Activated naive CD8-positive, alpha-beta T cell treated with anti-CD3 and anti-CD28 coated beads, Interleukin-2, amount 50 U/mL, for 24 hours (primary cell): ENCODE results near the gene MPP3.
A peak's percentile ranks its signal among the peaks of the same experiment; 100 is the strongest.

Source experiments
- ATAC-seq: fragments of 150-1000 bp; cut with Tn5 transposase; one replicate; pipeline ENCODE4 v1.10.0; 2021
- DNase-seq: peaks from one replicate; pipeline ENCODE4 v3.0.0; 2021
- H3K27ac Mint-ChIP-seq: one replicate; pipeline ENCODE4 v1.8.0; 2021; ENCODE audit warnings: mild to moderate bottlenecking, mixed read lengths
- H3K27me3 Mint-ChIP-seq: one replicate; pipeline ENCODE4 v1.8.0; 2021; ENCODE audit warnings: mixed read lengths
- H3K36me3 Mint-ChIP-seq: one replicate; pipeline ENCODE4 v1.8.0; 2021; ENCODE audit warnings: low read depth, mixed read lengths
- H3K4me1 Mint-ChIP-seq: one replicate; pipeline ENCODE4 v1.8.0; 2021; ENCODE audit warnings: mixed read lengths
- H3K4me3 Mint-ChIP-seq: one replicate; pipeline ENCODE4 v1.8.0; 2021; ENCODE audit warnings: mild to moderate bottlenecking, moderate library complexity, mixed read lengths
- H3K9me3 Mint-ChIP-seq: one replicate; pipeline ENCODE4 v1.8.0; 2021; ENCODE audit warnings: mixed read lengths

Gene MPP3

DNA sequence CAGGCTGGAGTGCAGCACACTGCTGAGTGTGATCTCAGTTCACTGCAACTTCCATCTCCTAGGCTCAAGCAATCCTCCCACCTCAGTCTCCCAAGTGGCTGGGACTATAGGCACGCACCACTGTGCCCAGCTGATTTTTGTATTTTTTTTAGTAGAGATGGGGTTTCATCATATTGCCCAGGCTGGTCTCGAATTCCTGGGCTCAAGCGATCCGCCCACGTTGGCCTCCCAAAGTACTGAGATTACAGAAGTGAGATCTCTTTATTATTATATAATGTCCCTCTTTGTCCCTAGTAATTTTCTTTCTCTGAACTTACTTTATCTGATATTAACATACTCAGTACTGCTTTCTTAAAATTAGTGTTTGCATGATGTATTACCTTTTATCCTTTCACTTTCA, 44.4 kb downstream of the MPP3 start:
- Mint-ChIP-seq H3K36me3 (no peaks in the 10 kb centered on the region), H3K9me3 (no peaks in the 10 kb centered on the region), H3K27ac (no peak overlapping the region), H3K4me1 (no peaks in the 10 kb centered on the region), H3K4me3 (no peak overlapping the region), H3K27me3 (peaks cover 14% of the 10 kb centered on the region)
- DNase-seq (no peak), ATAC-seq (no peak)

DNA sequence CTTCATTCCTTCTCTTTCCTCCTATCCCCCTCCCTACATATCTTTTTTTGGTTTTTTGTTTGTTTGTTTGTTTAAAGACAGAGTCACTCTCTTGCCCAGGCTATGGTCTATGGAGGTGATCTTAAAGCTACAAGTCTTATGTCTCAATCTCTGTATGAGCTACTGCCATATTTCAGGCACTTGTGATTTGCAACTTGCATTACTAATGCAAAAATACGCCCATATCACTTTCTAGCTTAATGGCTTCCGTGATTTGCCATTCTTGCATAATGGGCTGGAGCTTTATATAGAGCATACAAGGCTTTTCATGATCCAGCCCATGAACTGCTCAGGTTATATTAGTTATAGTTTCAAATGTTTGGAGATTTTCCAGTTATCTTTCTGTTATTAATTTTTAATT, 45.2 kb downstream of the MPP3 start:
- Mint-ChIP-seq H3K4me3 (no peak overlapping the region), H3K36me3 (no peaks in the 10 kb centered on the region), H3K4me1 (no peaks in the 10 kb centered on the region), H3K27ac (no peak overlapping the region), H3K27me3 (peaks cover 21% of the 10 kb centered on the region), H3K9me3 (no peaks in the 10 kb centered on the region)
- no peak for DNase-seq
- ATAC-seq = no peak

DNA sequence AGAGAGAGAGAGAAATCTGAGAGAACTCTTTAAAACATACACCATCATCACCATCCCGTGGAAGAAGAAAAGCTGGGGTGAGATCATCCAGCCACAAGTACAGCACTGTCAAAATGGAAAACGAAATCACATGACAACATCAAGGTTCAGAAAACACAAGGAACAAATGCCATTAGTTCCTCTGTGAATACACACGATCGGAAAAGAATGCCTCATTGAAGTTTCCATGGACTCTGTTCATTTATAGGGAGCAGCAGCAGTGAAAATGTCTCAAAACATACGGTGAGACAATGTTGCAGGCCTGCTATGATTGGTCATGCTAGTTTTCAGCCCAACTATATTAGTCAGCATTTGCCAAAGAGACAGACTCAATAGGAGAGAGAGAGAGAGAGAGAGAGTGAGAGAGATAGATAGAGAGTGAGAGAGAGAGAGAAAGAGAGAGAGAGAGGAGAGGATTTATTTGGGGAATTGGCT, 48.3 kb downstream of the MPP3 start:
- Mint-ChIP-seq H3K27me3 (peaks cover 37% of the 10 kb centered on the region), H3K4me1 (peaks cover 2% of the 10 kb centered on the region), H3K36me3 (no peaks in the 10 kb centered on the region), H3K27ac (no peak overlapping the region), H3K4me3 (no peak overlapping the region), H3K9me3 (no peaks in the 10 kb centered on the region)
- DNase-seq = no peak
- ATAC-seq = no peak

DNA sequence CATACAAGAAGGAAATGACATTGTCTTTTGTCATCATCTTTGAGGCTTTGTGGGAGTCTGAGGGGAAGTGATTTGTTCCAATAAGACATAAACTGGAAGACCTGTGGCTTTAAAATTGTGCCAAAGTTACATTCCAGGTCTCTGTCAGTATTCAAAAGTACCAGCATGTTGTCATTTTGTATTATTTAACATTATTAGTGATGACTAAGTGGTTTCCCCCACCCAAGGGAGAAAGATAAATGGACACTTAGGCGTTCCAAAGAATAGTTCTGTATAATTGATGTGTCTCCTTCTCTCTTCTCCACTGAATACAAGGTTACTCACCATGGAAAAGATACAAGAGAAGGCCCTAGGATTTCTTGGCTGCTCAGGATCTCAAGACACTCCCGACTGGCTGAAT, 48.9 kb downstream of the MPP3 start:
- no peak for DNase-seq
- H3K27me3 Mint-ChIP-seq = peaks cover 37% of the 10 kb centered on the region
- H3K4me1 Mint-ChIP-seq = peaks cover 7% of the 10 kb centered on the region
- H3K36me3 Mint-ChIP-seq = no peaks in the 10 kb centered on the region
- H3K9me3 Mint-ChIP-seq = no peaks in the 10 kb centered on the region
- no peak for ATAC-seq
- no peak overlapping the region for H3K27ac Mint-ChIP-seq
- no peak overlapping the region for H3K4me3 Mint-ChIP-seq

DNA sequence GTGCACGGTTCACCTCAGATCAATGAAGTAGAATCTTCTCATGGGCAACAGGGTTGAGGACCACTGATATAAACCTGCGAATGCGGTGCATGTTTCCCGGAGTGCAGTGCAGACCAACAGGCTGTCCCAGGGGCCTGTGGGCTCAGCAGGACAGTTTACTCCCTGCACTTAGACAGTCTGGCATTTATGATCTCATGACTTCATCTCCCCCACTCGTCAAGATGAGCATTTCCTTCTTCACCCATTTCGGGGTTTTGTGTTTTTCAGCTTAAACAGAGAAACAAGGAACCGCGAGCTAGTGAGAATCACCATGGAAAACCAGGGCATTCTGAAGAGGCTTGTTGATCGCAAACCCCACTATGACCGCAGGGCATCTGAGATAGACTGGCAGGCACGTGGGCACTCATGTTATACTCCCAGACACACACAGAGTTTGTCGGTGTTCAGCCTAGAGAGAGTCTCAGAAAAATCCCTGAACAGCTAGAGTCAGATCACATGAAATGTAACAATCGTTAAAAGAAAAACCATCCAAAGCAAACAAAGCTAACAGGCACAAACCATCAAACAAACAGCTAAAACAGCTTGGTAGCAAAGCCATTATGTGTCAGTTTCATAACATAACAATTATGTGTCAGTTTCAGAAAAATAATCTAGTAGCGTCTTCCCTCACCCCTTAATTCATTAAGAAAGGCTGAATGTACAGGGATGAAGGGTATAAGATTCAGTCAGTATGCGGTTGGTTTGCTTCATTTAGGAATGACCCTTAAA, 49.8 kb downstream of the MPP3 start:
- Mint-ChIP-seq H3K4me1 (peaks cover 8% of the 10 kb centered on the region), H3K36me3 (no peaks in the 10 kb centered on the region), H3K27ac (no peak overlapping the region), H3K4me3 (no peak overlapping the region), H3K9me3 (no peaks in the 10 kb centered on the region), H3K27me3 (peaks cover 37% of the 10 kb centered on the region)
- ATAC-seq = no peak
- no peak for DNase-seq

DNA sequence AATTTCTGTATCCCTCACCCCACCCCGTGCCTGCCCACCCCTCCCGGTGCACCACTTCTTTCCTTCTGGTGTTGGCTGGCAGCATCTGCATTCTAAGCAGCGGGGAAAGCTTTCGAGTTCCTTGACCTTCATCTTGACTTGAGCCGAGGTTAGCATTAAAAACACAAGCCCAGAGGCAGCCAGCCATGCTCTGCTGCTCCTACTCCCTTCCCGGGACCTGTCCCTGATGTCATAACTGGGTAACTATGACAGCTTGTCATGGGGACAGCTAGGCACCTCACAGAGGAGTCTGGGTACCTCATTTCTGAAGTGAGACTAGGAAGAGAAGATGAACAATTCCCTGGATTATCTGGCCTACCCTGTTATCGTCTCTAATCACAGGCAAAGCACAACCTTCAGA, 52.8 kb downstream of the MPP3 start, which contains the start of gene CFAP97D1:
TSS of gene CFAP97D1 (plus strand) at position 301 of the 400 bp plus-strand sequence. CDS start at position 329, 28 bp downstream.
- H3K4me1 Mint-ChIP-seq = peaks cover 14% of the 10 kb centered on the region
- H3K36me3 Mint-ChIP-seq = no peaks in the 10 kb centered on the region
- DNase-seq = no peak
- ATAC-seq = no peak
- peak within 1 kb of the TSS; percentile 79 for H3K4me3 Mint-ChIP-seq
- H3K27ac Mint-ChIP-seq = no peak within 1 kb of the TSS
- H3K9me3 Mint-ChIP-seq = no peaks in the 10 kb centered on the region
- peaks cover 36% of the 10 kb centered on the region for H3K27me3 Mint-ChIP-seq

DNA sequence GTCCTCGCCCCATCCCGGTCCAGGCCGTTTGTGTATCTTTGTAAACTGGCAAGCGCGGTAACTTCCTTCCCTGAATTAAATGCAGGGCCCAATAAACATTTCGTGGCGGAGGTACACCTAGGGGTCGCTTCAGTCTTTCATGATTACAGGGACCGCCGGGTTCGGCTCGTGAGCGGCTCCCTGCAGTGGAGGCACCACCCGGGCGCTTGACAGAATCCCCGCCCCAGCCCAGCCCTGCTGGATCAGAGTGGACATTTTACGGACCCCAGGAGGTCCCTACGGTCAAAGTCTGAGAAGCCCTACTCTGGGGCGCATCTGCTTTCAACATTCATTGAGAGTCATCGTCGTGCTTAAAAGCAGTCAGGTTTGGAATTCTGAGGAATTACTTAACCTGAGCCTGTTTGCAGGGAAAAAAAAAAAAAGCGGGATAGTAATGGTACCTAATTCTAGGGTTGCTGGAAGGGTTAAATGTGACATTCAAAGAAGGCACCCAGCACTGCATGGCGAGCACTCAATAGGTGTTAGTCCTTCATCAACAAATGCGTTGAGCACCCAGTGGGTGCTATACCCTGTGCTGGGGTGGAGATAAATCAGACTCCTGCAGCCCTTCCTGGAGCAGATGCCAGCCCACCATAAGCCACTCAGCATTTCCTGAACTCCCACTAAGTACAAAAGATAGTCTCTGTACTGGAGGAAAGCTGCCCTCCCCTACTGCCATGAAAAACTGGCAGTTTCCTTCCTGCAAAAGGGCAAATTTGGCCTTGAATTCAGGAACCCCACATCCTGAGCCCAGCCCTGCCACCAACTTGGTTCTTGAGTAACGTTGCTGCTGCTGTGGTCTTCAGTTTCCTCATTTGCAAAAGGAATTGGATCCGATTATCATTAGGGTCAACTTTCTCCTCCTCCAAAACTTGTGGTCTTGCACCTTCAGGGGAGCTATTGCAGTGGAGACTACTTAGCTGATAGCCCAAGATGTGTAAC, 53.5 kb downstream of the MPP3 start:
- peaks cover 14% of the 10 kb centered on the region for H3K4me1 Mint-ChIP-seq
- DNase-seq (no peak), ATAC-seq (peak; percentile 41)
- peak overlapping the region; percentile 79 for H3K4me3 Mint-ChIP-seq
- H3K27ac Mint-ChIP-seq = no peak overlapping the region
- no peaks in the 10 kb centered on the region for H3K9me3 Mint-ChIP-seq
- peaks cover 1% of the 10 kb centered on the region for H3K36me3 Mint-ChIP-seq
- peaks cover 32% of the 10 kb centered on the region for H3K27me3 Mint-ChIP-seq

DNA sequence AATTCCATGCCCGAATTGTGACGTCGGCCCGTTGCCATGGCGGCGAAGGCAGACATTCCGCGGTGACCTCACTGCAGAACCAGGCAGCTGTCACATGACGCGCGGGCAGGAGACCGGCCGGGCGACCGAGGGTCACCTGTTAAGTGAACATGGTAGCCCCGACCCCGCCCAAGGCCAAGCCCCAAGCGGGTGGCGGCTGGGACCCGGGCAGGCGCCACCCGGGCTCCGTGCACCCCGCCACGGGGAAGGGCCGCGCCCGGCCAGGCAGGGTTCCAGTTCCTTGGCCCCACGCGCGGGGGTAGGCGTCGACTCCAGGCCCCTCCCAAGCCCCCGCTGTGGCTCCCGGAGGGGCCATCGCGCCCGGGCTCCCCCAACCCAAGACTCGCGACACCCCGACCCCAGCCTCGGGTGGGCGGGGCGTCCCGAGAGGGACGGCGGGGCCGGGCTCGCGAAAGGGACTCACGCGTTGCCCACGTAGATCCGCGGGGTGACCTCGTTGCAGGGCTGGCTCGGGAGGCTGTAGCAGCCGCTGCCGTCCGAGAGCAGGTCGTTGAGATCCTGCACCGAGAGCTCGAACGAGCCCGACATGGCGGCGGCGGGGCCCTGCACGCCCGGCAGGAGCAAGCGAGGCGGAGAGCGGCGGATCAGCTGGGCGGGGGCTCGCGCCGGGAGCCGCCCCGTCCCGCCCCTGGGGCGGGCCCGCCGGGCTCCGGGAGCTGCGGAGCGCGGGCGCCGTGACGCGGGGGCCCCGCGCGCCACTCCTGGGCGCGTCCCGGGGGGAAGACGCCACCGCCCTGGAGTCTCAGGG, 54.4 kb downstream of the MPP3 start, which contains the start of gene DUSP3:
TSS of gene DUSP3 (minus strand) at position 641 of the 808 bp plus-strand sequence. CDS start at position 588, 53 bp downstream.
- H3K9me3 Mint-ChIP-seq = no peaks in the 10 kb centered on the region
- H3K27me3 Mint-ChIP-seq = peaks cover 29% of the 10 kb centered on the region
- H3K4me3 Mint-ChIP-seq = peak within 1 kb of the TSS; percentile 80
- peak; percentile 94 for ATAC-seq
- peaks cover 15% of the 10 kb centered on the region for H3K4me1 Mint-ChIP-seq
- peak; percentile 76 for DNase-seq
- H3K36me3 Mint-ChIP-seq = peaks cover 7% of the 10 kb centered on the region
- H3K27ac Mint-ChIP-seq = peak within 1 kb of the TSS; percentile 67

DNA sequence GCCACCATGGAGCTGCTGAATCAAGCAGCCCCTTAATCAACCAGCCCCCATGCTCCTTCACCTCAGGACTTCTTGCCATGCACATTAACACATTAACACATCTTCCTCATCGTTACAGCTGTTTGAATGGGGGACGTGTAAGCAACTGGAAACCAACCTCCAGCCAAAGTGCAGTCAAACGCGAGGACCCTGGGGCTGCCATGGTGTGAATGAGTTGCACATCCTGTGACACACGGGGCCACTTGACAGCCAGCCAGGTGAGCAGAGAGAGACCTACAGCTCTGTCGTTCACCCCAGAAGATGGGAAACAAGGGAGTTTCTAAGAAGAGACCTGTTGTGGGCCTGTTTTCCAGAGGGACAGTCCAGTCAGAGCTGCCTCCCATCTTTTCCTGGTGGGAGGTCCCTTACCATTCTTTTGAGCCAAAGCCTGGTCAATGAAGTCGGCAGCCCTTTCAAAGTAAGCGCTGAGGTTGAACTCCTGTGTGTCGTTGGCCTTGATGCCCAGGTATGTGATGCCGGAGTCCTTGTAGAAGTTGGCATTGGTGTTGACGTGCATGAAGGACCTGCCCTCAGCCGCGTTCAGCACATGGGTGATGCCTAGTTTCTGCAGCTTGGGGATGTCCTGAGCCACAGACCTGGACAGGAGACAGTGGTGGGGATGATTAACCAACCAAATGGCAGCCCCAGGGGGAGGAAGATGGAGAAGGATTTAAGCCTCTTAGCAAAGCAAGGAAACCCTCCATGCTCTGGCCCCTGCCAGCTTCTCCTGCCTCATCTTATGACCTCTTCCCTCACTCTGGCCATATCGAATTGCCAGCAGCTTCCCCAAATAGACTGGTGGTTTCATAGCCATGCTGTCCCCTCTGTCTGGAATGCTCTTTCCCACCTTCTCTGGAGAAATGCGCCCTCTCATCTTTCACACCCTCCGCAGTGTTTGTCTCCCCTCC, 58.4 kb downstream of the MPP3 start:
- ATAC-seq = no peak
- H3K4me3 Mint-ChIP-seq = no peak overlapping the region

DNA sequence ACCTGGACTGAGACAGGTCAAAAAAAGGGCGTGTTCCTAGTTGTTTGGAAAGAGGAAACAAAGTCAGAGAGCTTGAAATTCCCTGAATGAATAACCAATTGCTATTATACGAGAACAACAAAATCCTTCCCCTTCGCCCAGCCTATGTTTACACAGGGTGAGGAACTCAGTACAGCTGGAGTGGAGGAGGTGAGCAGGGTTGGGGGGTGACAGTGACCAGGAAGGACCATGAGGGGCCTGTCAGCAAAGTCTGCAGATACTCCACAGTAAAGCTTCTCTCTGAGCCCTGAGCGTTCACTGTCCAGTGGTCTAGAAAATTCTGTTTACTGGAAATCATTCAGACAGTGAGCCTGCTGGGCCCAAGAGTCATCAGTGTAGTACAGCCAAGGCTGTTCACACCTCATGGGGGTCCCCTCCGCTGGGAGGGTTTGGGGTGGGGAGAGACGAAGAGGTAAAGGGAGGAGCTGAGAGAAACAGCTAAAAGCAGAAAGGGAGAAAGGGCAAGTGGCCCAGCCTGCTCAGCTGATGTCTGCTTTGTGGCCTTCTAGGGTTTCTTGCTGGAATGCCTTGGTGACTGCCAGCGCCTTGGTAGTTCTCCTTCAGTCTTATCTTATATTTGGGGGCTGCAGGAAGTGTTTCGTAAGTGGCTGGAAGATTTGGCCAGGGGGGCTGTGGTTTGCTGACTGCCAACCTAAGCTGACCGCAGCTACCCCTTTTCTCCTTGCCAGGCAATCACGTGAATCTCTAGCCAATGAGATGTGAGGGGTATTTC, 59.9 kb downstream of the MPP3 start:
- Mint-ChIP-seq H3K27me3 (no peaks in the 10 kb centered on the region), H3K9me3 (no peaks in the 10 kb centered on the region), H3K4me1 (peaks cover 16% of the 10 kb centered on the region), H3K27ac (peak overlapping the region; percentile 35), H3K36me3 (peaks cover 24% of the 10 kb centered on the region), H3K4me3 (no peak overlapping the region)
- ATAC-seq = peak; percentile 20
- DNase-seq = no peak

More for the DNA sequence above, 58.4 kb downstream of the MPP3 start:
- Mint-ChIP-seq H3K9me3 (no peaks in the 10 kb centered on the region), H3K27ac (no peak overlapping the region), H3K36me3 (peaks cover 22% of the 10 kb centered on the region), H3K4me1 (peaks cover 22% of the 10 kb centered on the region), H3K27me3 (no peaks in the 10 kb centered on the region)
- DNase-seq = no peak

DNA sequence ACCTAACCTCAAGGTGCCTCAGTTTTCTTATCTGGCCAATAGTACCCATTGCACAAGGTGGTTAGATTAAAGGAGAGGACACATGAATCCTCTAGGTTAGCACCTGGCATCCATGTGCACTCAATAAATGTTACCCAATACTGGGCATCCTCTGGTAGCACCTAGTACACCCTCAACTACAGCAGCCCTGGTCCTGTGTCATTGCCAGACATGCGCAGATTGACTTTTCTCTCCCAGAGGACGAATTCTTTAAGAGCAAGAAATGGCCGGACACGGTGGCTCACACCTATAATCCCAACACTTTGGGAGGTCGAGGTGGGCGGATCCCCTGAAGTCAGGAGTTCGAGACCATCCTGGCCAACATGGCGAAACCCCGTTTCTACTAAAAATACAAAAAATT, 61.5 kb downstream of the MPP3 start:
- H3K4me3 Mint-ChIP-seq = no peak overlapping the region
- H3K27ac Mint-ChIP-seq = no peak overlapping the region
- peaks cover 10% of the 10 kb centered on the region for H3K4me1 Mint-ChIP-seq
- no peaks in the 10 kb centered on the region for H3K27me3 Mint-ChIP-seq
- ATAC-seq (no peak), DNase-seq (no peak)
- H3K36me3 Mint-ChIP-seq = peaks cover 24% of the 10 kb centered on the region
- H3K9me3 Mint-ChIP-seq = no peaks in the 10 kb centered on the region

DNA sequence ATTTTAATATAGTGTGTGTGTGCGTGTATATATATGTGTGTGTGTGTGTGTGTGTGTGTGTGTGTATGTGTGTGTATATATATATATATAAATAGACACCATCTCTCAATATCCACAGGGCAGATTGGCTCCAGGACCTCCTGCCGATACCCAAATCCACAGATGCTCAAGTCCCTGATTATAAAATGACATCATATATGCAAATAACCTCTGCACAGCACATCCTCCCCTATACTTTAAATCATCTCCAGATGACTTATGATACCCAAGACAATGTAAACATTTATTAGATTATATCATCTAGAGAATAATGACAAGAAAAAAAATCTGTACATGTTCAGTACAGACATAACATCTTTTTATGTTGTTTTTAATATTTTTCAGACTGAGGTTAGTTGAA, 62.0 kb downstream of the MPP3 start:
- no peaks in the 10 kb centered on the region for H3K9me3 Mint-ChIP-seq
- peaks cover 24% of the 10 kb centered on the region for H3K36me3 Mint-ChIP-seq
- DNase-seq (no peak), ATAC-seq (no peak)
- peaks cover 10% of the 10 kb centered on the region for H3K4me1 Mint-ChIP-seq
- no peak overlapping the region for H3K27ac Mint-ChIP-seq
- H3K27me3 Mint-ChIP-seq = no peaks in the 10 kb centered on the region
- no peak overlapping the region for H3K4me3 Mint-ChIP-seq

DNA sequence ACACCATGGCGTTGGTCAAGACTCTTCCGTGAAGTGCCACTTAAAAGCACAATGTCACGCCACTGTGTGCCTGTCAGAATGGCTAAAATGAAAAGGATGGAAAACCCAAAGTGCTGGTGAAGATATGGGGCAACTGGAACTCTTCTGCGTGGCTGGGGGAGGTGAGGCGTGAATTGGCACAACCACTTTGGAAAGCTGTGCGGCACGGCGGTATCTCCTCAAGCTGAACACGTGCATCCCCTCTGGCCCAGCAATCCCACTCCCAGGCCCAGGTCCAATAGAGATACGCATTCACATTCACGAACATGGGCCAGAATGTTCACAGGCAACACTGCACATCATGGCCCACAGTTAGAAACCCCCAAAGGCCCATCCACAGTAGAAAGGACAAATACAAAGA, 63.1 kb downstream of the MPP3 start:
- H3K4me3 Mint-ChIP-seq = no peak overlapping the region
- no peaks in the 10 kb centered on the region for H3K9me3 Mint-ChIP-seq
- ATAC-seq (no peak), DNase-seq (no peak)
- H3K4me1 Mint-ChIP-seq = peaks cover 10% of the 10 kb centered on the region
- H3K27me3 Mint-ChIP-seq = no peaks in the 10 kb centered on the region
- H3K27ac Mint-ChIP-seq = no peak overlapping the region
- H3K36me3 Mint-ChIP-seq = peaks cover 24% of the 10 kb centered on the region
